ENCODE measurements around the gene IL4I1. TPM values are rescaled to one million over a fixed set of nuclear protein-coding genes. Genes with fewer than 3 reads are reported as not detected.
"Not testable (repeated sequence)": the region's sequence is repeated elsewhere in the genome, so short reads cannot be mapped to it uniquely, and the experiment has no call there.

The IL4I1 gene
- total RNA-seq, 4 donors from 2014 or later, result 0.15 to 1.1 TPM; not detected in 2

- H3K4me3 ChIP-seq, result no peak overlapping the region
- no peak for ATAC-seq
- no peaks in the 10 kb centered on the region for H3K9me3 ChIP-seq
- intact Hi-C loops (cut with DNase I; ENCODE audit: low total_unique reads), result no loop called here
- peaks cover 0 to 21% of the 10 kb centered on the region in 2 donors for H3K36me3 ChIP-seq
- H3K27me3 ChIP-seq, result no peaks in the 10 kb centered on the region
- in situ Hi-C loops (cut with MboI; ENCODE audit: low sequenced_read_pairs in 4 of 4), result loop anchor here in 3 of 4 donors (25.0 kb wide), 1 partner anchor 212 kb away; no protein-coding TSS in a partner anchor
- no peak overlapping the region for H3K27ac ChIP-seq
- no peak for DNase-seq
- no peak for TF ChIP-seq CTCF (IDR thresholded peaks at IDR 0.05 in 4 of 5, conservative IDR thresholded peaks at IDR 0.05 in 1 of 5)
- no peak for TF ChIP-seq POLR2A (IDR thresholded peaks at IDR 0.05)
- H3K4me1 ChIP-seq, result peaks cover 24 to 37% of the 10 kb centered on the region in 2 donors
Observed at GRCh38 chr19:49925486-49925885, 28.8 kb upstream of the IL4I1 start.

- peak overlapping the region in 1 of 4 donors; percentile 31 for H3K27ac ChIP-seq
- ATAC-seq; H3K9me3 ChIP-seq; H3K27me3 ChIP-seq; H3K4me3 ChIP-seq; intact Hi-C loops (cut with DNase I; ENCODE audit: low total_unique reads); DNase-seq: not testable (repeated sequence)
- H3K4me1 ChIP-seq, result peaks cover 24 to 33% of the 10 kb centered on the region in 2 donors
- H3K36me3 ChIP-seq, result peaks cover 0 to 21% of the 10 kb centered on the region in 2 donors
- in situ Hi-C loops (cut with MboI; ENCODE audit: low sequenced_read_pairs in 4 of 4), result loop anchor here in 3 of 4 donors (25.0 kb wide), 1 partner anchor 212 kb away; no protein-coding TSS in a partner anchor
Observed at GRCh38 chr19:49924881-49925210, 28.2 kb upstream of the IL4I1 start.

GRCh38 chr19:49924004-49924880 lies 27.6 kb upstream of the IL4I1 start:
- H3K4me3 ChIP-seq, result no peak overlapping the region
- peak overlapping the region in 1 of 4 donors; percentile 31 for H3K27ac ChIP-seq
- peak; percentile 16 to 52 for DNase-seq
- TF ChIP-seq POLR2A (IDR thresholded peaks at IDR 0.05) (no peak), CTCF (IDR thresholded peaks at IDR 0.05 in 4 of 5, conservative IDR thresholded peaks at IDR 0.05 in 1 of 5) (no peak)
- peaks cover 24 to 31% of the 10 kb centered on the region in 2 donors for H3K4me1 ChIP-seq
- intact Hi-C loops (cut with DNase I; ENCODE audit: low total_unique reads), result no loop called here
- H3K27me3 ChIP-seq, result no peaks in the 10 kb centered on the region
- in situ Hi-C loops (cut with MboI; ENCODE audit: low sequenced_read_pairs in 4 of 4), result no loop called here
- peaks cover 0 to 21% of the 10 kb centered on the region in 2 donors for H3K36me3 ChIP-seq
- H3K9me3 ChIP-seq, result no peaks in the 10 kb centered on the region
- ATAC-seq, result no peak

- Histone ChIP-seq H3K27ac (no peak overlapping the region), H3K4me1 (peaks cover 21 to 25% of the 10 kb centered on the region in 2 donors), H3K9me3 (no peaks in the 10 kb centered on the region), H3K36me3 (peaks cover 0 to 21% of the 10 kb centered on the region in 2 donors), H3K27me3 (no peaks in the 10 kb centered on the region), H3K4me3 (no peak overlapping the region)
- intact Hi-C loops (cut with DNase I; ENCODE audit: low total_unique reads), result no loop called here
- DNase-seq (no peak), ATAC-seq (no peak)
- in situ Hi-C loops (cut with MboI; ENCODE audit: low sequenced_read_pairs in 4 of 4), result no loop called here
- TF ChIP-seq POLR2A (IDR thresholded peaks at IDR 0.05) (no peak), CTCF (IDR thresholded peaks at IDR 0.05 in 4 of 5, conservative IDR thresholded peaks at IDR 0.05 in 1 of 5) (no peak)
Observed at GRCh38 chr19:49923055-49924003, 26.6 kb upstream of the IL4I1 start.
